AG04450 (cell line): ENCODE results near the gene MED12L. TPM values are rescaled to one million over a fixed set of nuclear protein-coding genes. Genes with fewer than 3 reads are reported as not detected.

Source experiments
- CTCF ChIA-PET: fragments of 300-600, 350-600 bp; formaldehyde crosslinking; extraction: SDS; loops from one replicate; lab custom pipeline; 2022; ENCODE audit warnings: antibody characterized with exemption, inconsistent platforms; lab: Charles Lee
- POLR2A ChIA-PET: fragments of 350-600 bp; formaldehyde crosslinking; extraction: SDS; loops from one replicate; lab custom pipeline; 2021; ENCODE audit warnings: antibody characterized with exemption, inconsistent platforms; lab: Yijun Ruan, JAX
- DNase-seq: peaks from one replicate; pipeline ENCODE4 v3.0.0-alpha.2; 2011; ENCODE audit warnings: low read depth, low spot score
- H3K27ac ChIP-seq: one replicate; pipeline ENCODE4 v1.5.1; 2012; ENCODE audit warnings: low read depth, low read length, control low read depth
- H3K27me3 ChIP-seq: one replicate; pipeline ENCODE4 v1.6.0; 2012; ENCODE audit warnings: low read length; ENCODE audit not compliant: control insufficient read depth, insufficient read depth
- H3K4me3 ChIP-seq: 2 replicates; pipeline ENCODE4 v1.5.1; 2011; ENCODE audit warnings: mild to moderate bottlenecking, low read depth, low read length, control low read depth
- H3K9me3 ChIP-seq: 2 replicates; pipeline ENCODE4 v1.5.1; 2012; ENCODE audit warnings: low read length; ENCODE audit not compliant: control insufficient read depth, insufficient read depth
- CTCF ChIP-seq: IDR thresholded peaks from 2 replicates; pipeline ENCODE4 v1.5.1; 2011; ENCODE audit warnings: low read depth, low read length, control low read depth, inconsistent platforms
- polyA plus RNA-seq: library from polyadenylated mRNA; depleted of rRNA; stranded (reverse); fragments of >200 nt; gene quantifications from 2 replicates; pipeline ENCODE4 v1.2.3, GENCODE V29; 2011

MED12L gene
- polyA plus RNA-seq, 1 experiment = 0.26 TPM

- DNase-seq = no peak
- no peaks in the 10 kb centered on the region; the same call in 1 of the 2 replicates for H3K9me3 ChIP-seq
- CTCF ChIA-PET = interaction anchor here (1.3 to 2.0 kb wide), 3 partner anchors 16 to 17 kb away, joined by 3 to 5 read pairs (median 4); no protein-coding TSS in a partner anchor
- no peaks in the 10 kb centered on the region for H3K27me3 ChIP-seq
- H3K4me3 ChIP-seq = no peak overlapping the region
- H3K27ac ChIP-seq = no peak overlapping the region
- no peak for TF ChIP-seq CTCF
- POLR2A ChIA-PET = no interaction called here
These were observed 337.6 kb downstream of the MED12L start for GRCh38 chr3:151423091-151423490.

- Histone ChIP-seq H3K27me3 (no peaks in the 10 kb centered on the region), H3K4me3 (no peak overlapping the region), H3K27ac (no peak overlapping the region), H3K9me3 (no peaks in the 10 kb centered on the region; the same call in 1 of the 2 replicates)
- no peak for DNase-seq
- ChIA-PET POLR2A (no interaction called here), CTCF (interaction anchor here (0.6 to 2.4 kb wide), 7 partner anchors 9 to 234 kb away, joined by 3 to 11 read pairs (median 3); no protein-coding TSS in a partner anchor)
- peak; percentile 39 for TF ChIP-seq CTCF
These were observed 340.3 kb downstream of the MED12L start for GRCh38 chr3:151425627-151426340.

- ChIA-PET CTCF (interaction anchor here (0.7 to 2.4 kb wide), 6 partner anchors 8 to 411 kb away, joined by 3 to 11 read pairs (median 3); no protein-coding TSS in a partner anchor), POLR2A (no interaction called here)
- no peak overlapping the region for H3K4me3 ChIP-seq
- H3K27ac ChIP-seq = no peak overlapping the region
- TF ChIP-seq CTCF = no peak
- no peak for DNase-seq
- no peaks in the 10 kb centered on the region for H3K27me3 ChIP-seq
- H3K9me3 ChIP-seq = no peaks in the 10 kb centered on the region; the same call in 1 of the 2 replicates
These were observed 340.8 kb downstream of the MED12L start for GRCh38 chr3:151426341-151426657.

GRCh38 chr3:151428386-151428785 is 342.9 kb downstream of the MED12L start:
- Histone ChIP-seq H3K9me3 (no peaks in the 10 kb centered on the region), H3K27ac (no peak overlapping the region), H3K27me3 (no peaks in the 10 kb centered on the region), H3K4me3 (no peak overlapping the region)
- no peak for TF ChIP-seq CTCF
- CTCF ChIA-PET = interaction anchor here (0.5 kb wide), 1 partner anchor 137 kb away, joined by 3 read pairs; no protein-coding TSS in a partner anchor
- POLR2A ChIA-PET = no interaction called here
- DNase-seq = no peak

GRCh38 chr3:151430821-151431484 is 345.5 kb downstream of the MED12L start:
- ChIA-PET CTCF (interaction anchor here (1.2 to 1.7 kb wide), 4 partner anchors 9 to 408 kb away, joined by 3 to 6 read pairs (median 4); no protein-coding TSS in a partner anchor), POLR2A (no interaction called here)
- no peak for DNase-seq
- Histone ChIP-seq H3K4me3 (no peak overlapping the region), H3K9me3 (no peaks in the 10 kb centered on the region), H3K27ac (no peak overlapping the region), H3K27me3 (no peaks in the 10 kb centered on the region)
- TF ChIP-seq CTCF = no peak
